Stomach (tissue), 4 donors: ENCODE results near the gene ZNF277.

ENCODE experiments used
- CTCF ChIP-seq, 7 experiments: fragments of 450-650 bp in 4 of 7; fragments of 200-600 bp in 3 of 7; sonication (generic) in 3 of 7; IDR thresholded peaks; one replicate each; pipeline ENCODE4 v1.5.1; 2016 to 2019; ENCODE audit warnings: antibody characterized with exemption in 7 of 7, control low read depth in 2 of 7, mild to moderate bottlenecking in 1 of 7
- POLR2A ChIP-seq, 4 donors: fragments of 450-650 bp; IDR thresholded peaks; one replicate each; pipeline ENCODE4 v1.6.1; 2016; ENCODE audit warnings: antibody characterized with exemption in 4 of 4, control low read depth in 2 of 4, mild to moderate bottlenecking in 1 of 4, moderate library complexity in 1 of 4
- POLR2AphosphoS5 ChIP-seq, 3 donors: sonication (generic); formaldehyde crosslinking; IDR thresholded peaks; one replicate each; pipeline ENCODE4 v1.6.1; 2016; ENCODE audit warnings: antibody characterized with exemption in 3 of 3

DNA sequence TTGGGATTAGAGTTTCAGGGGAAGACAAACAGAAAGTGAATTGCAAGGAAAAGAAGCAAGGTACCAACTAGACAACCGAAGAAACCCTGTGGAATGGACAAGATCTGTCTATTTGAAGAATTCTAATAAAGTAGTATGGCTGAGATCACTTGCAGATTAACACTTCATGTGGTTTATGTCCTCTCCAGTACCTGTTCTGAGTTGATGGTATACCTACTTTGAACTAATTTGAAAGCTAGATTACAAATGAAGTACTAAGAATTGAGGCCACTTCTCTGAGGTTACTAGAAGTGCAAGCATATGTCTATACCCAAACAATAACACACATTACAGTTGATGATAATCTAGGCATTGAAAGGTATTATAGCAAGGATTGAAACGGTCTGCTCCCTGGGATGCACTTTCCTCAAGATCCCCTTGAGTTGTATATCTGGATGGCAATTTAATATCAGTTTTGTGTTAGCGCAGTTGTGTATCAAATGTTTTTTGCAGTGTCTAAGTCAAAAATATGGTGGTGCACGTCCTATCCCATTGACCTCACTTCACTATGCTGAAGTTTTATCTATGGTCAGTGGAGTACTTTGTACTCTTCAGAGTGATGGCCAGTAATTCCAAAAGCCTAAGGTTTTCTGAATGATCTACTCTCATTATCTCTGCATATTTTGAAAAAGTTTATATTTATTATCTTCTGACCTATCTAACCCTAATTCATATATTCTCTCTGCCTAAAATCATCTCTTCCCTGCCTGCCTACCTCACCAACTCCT is 25.9 kb downstream of the ZNF277 start:
- TF ChIP-seq POLR2AphosphoS5 (IDR thresholded peaks at IDR 0.05) (no peak), CTCF (IDR thresholded peaks at IDR 0.05) (no peak), POLR2A (IDR thresholded peaks at IDR 0.05) (no peak)
